Glomerular visceral epithelial cell (primary cell): Measurements from ENCODE around the gene MYO9A.
A peak's percentile ranks its signal among the peaks of the same experiment; 100 is the strongest.
"Not testable (repeated sequence)": the region's sequence is repeated elsewhere in the genome, so short reads cannot be mapped to it uniquely, and the experiment has no call there.

Experiments
- DNase-seq: peaks from one replicate; pipeline ENCODE4 v3.0.0-alpha.2; 2016; ENCODE audit errors: extremely low spot score

Gene MYO9A

GRCh38 chr15:72042865-72043264, 75.1 kb downstream of the MYO9A start:
- no peak for DNase-seq

DNA sequence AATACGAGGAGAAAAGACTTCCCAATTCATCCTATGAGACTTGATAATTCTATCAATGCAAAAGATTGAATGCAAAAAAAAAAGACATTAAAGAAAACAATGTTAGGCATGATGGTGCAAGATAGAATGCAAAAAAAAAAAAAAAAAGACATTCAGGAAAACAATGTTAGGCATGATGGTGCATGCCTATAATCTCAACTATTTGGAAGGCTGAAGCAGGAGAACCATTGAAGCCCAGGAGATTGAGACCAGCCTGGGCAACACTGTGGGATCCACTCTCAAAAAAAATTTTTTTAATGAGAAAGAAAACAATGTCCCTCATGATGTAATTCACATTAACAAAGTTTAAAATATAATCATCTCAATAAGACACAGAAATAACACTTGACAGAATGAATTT, 75.9 kb downstream of the MYO9A start:
- no peak for DNase-seq

- peak; percentile 18 for DNase-seq
These were observed 80.6 kb downstream of the MYO9A start for GRCh38 chr15:72037321-72037720.

DNA sequence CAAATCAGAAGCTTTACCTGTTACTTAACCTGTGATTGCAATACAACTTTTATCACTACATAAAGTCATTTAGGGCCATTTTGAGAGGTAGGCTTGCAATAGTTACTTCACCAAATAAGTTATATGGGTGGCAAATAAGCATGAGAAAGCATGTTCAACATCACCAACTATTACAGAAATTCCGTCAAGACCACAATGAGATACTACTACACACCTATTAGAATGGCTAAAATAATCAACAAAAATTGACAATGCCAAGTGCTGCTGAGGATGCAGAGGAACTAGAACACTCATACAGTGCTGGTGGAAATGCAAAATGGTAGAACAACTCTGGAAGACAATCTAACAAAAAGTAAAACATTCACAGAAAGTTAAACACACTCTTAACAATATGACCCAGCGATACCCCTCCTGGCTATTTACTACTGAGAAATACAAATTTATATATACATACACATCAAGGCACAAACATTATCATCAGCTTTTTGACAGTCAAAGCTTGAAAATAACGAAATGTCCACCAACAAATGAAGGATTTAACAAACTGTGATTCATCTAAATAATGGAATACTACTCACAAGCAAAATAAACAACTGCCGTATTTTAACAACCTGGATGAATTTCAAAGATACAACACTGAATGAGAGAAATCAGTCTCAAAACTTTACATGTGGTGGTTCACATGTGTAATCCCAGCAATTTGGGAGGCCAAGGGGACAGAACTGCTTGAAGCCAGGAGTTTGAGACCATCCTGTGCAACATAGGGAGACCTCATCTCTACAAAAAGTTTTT, 82.9 kb downstream of the MYO9A start:
- DNase-seq, result no peak

GRCh38 chr15:72034351-72034750, 83.6 kb downstream of the MYO9A start:
- DNase-seq, result no peak

DNA sequence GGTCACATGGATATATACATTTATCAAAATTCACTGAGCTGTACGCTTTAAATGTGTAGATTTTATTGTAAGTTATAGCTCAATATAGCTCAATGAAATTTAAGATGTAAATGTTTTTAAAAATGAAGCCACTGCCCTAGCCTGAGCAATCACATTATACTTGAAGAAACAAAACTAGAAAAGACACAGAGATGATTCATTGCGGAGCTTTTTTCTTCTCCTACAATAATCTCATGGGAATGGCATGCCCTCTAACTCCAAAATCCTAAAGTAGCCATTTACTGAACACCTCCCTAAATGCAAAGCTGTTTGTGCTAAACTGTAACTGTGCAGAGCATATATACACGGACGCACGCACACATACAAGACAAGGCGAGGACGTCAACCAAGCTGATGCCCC, 84.2 kb downstream of the MYO9A start:
- no peak for DNase-seq

DNA sequence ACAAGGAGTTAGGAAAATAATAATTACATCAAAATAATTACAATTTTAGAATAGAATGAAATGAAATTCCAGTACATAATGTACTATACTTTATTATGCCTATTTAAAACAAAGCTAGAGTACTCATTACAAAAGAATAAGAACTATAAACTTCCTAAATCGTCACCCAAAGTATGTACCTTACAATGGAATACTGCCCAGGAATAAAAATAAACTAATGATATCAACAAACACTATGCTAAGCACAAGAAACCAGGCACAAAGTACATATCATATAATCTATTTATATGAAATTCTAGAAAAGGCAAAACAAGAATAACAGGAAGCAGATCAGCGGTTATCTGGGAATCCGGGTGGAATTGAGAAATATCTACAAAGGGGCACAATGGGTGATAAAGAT, 84.7 kb downstream of the MYO9A start:
- DNase-seq, result no peak

- DNase-seq, result no peak
These were observed 96.3 kb downstream of the MYO9A start for GRCh38 chr15:72021604-72022003.

DNA sequence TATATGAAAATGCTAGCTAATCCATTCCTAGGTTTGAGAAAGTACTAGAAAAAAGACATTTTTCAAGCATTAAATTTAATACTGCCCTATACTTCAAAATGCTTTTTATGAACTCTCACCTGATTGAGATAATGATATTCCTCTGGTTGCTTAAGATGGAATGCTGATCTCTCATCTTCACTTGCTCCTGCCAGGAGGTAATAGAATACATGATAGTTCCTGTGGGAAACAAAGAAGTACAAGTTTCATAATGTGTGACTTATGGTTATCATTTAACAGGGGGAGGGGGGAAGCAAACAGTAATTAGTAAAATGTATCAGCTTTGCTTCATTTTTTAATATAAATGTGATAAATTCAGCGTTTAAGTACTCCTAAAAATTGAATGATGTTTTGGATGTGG, 97.2 kb downstream of the MYO9A start:
- DNase-seq, result no peak

DNA sequence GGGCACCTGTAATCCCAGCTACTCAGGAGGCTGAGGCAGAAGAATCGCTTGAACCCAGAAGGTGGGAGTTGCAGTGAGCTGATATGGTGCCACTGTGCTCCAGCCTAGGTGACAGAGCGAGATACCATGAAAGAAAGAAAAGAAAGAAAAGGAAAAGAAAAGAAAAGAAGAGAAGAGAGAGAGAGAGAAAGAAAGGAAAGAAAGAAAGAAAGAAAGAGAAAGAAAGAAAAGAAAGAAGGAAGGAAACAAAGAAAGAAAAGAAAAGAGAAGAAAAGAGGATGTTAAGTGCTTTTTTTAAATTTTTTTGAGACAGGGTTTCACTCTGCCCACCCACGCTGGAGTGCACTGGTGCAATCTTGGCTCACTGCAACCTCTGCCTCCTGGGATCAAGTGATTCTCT, 103.4 kb downstream of the MYO9A start:
- not testable (repeated sequence) for DNase-seq

DNA sequence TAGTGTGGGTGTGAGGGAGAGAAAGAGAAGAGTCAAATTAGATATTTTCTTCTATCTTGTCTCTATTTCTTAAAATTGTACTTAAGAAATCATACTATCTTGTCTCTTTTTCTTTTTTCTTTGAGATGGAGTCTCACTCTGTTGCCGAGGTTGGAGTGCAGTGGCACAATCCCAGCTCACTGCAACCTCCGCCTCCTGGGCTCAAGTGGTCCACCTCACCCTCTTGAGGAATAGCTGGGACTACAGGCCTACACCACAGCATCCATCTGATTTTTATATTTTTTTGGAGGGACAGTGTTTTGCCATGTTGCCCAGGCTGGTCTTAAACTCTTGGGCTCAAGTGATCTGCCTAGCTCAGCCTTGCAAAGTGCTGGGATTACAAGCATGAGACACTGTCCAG, 104.2 kb downstream of the MYO9A start:
- no peak for DNase-seq

DNA sequence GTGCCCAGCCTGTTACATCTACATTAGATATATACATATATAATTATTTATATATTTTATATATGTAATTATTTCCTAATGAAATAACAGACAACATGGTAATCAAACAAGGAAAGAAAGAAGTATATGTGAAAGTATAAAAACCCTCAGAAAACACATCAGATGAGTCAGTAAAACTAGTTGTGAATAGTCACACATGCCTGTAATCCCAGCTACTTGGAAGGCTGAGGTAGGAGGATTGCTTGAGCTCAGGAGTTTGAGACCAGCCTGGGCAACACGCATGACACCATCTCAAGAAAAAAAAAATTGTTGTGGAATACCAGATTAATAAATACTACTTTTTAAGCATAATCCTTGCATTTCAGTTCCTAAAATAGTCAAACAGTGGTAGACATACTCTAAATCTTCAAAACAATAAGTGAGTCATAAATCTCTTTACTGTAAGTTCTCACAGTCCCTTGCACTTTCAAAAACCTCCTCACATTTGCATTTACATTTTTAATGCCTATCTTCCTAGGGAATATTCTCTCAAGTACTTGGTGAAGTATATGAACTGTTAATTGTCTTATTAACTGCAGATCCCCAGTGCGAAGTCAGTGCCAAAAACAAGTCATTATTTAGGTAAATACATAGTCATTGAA, 106.5 kb downstream of the MYO9A start:
- no peak for DNase-seq

DNA sequence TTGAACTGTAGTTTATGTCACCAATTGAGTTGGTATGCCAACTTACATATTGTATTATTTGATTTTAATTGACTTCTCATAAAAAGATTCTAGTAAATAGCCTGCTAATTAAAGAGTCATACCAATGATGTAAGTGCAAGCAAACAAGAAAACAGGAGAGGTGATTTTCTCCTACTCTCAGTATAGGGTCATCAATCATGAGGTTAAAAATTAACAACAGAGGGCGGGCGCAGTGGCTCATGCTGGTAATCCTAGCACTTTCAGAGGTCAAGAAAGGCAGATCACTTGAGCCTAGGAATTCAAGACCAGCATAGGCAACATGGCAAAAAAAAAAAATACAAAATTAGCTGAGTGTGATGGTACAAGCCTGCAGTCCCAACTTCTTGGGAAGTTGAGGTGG, 108.7 kb downstream of the MYO9A start:
- DNase-seq, result peak; percentile 50

DNA sequence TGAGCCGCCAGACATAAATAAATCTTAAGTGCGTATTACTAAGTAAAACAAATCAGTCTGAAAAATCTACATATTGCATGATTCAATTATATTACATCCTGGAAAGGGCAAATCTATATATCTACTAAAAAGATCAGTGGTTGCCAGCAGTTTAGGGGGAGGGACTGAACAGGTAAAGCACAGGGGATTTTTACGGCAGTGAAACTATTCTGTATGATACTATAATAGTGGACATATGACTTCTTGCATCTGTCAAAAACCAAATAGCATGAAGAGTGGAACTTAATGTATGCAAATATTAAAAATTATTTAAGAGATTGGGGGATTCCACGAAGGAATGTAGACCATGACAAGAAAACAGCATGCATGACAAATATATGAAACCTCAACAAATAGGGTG, 111.6 kb downstream of the MYO9A start:
- no peak for DNase-seq

- DNase-seq, result peak; percentile 7
These were observed 112.5 kb downstream of the MYO9A start for GRCh38 chr15:72005483-72005882.

DNA sequence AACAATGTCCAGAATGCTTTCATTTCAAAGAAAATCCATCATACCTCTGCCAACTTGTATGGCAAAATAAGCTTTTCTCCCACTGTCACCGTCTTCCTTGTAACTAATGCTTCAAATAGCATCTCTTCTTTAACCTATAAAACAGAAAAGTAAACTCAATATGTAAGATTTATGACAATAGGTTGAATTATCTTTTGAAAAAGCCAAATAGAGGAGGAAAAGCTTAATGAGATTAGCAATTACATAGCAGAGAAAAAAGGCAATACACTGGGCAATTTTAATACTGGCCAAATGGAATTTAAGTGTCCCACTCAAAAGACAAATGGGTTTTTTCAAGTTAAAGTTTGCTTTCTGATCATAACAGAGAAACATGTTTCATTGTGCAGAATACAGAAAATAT, 118.1 kb downstream of the MYO9A start:
- DNase-seq, result no peak

GRCh38 chr15:71998717-71999116, 119.2 kb downstream of the MYO9A start:
- DNase-seq, result not testable (repeated sequence)

- DNase-seq, result no peak
These were observed 120.3 kb downstream of the MYO9A start for GRCh38 chr15:71997691-71998090.

DNA sequence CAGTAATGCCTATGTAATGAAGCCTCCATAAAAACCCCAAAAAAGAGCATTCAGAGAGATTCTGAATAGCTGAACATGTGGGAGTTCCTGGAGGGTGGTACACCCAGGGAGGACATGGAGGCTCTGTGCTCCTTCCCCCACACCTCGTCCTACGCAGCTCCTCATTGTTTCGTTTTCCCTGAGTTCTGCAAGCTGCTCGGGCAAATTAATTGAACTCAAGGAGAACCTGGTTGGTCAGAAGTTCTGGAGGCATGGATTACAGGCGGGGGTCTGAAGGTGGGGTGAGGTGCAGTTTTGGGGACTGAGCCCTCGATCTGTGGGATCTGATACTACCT, 142.2 kb downstream of the MYO9A start:
- DNase-seq, result no peak

GRCh38 chr15:71974211-71974610, 143.7 kb downstream of the MYO9A start:
- no peak for DNase-seq

DNA sequence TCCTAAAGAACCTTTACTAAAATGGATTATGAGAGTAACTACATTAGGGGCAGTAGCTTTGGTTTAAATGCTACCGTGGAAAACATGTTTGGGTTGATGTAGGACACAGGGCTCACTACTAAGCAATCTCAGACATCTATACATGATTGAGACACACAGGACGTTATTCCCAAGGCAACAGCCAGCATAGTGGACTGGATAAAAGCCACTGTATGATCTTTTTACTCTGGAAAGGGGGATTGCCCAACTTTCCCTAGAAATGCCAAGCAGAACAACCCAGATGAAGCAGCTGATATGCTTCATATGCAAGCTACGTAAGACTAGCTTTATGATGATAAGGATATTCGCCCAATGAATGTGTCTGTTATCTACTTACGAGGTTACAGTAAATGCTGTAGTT, 144.6 kb downstream of the MYO9A start:
- no peak for DNase-seq

- DNase-seq, result no peak
These were observed 146.0 kb downstream of the MYO9A start for GRCh38 chr15:71971905-71972304.

DNA sequence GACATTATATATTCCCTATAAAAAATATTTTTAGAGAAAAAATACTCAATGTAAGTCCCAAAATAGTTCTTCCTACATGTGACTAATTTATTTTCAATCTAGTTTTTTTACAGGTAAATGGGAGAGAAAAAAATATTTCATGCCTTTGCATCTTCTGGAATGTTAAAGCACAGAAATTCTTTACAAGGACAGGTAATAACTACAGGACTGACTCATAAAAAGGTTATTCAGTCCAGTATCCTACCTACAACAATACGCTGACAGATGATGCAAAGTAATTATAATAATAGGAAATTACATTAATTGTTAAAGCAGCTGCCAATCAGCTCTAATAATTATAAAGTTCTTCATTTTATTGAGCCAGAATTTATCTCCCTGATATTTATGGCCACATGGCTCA, 147.5 kb downstream of the MYO9A start:
- DNase-seq, result no peak

DNA sequence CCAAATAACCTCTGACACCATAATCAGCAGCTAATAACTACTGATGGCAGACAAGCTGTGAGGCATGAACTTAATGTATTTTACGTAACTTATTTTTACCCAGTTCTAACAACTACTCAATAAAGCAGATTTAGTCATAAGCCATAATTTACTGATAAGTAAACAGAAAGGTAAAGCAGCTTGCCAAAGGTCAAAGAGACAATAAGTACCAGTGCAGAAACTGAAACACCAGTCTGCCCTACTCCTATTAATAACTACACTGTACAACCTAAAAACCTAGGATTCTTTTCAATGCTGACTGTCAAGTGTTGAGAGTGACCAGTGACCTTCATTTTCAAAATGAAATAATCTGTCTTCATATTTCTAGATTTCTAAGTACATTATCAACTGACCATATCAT, 155.4 kb downstream of the MYO9A start:
- no peak for DNase-seq
